T47D (cell line): ENCODE results near the gene CHAC1.

ENCODE experiments used
- DNase-seq, 2 experiments: peaks; one replicate each; pipeline versions ENCODE4 v3.0.0 to v3.0.0-alpha.2; 2011 to 2012; ENCODE audit warnings: low read depth in 1 of 2, low spot score in 1 of 2
- JUND ChIP-seq: IDR thresholded peaks from 2 replicates; pipeline ENCODE4 v1.6.1; 2012; ENCODE audit warnings: low read depth
- in situ Hi-C: cut with HindIII; loops from 2 replicates; pipeline ENCODE4 v1.10.0; 2016; ENCODE audit warnings: low sequenced_read_pairs, low pct_unique_long_range_greater_than_20kb

The CHAC1 gene, protein sequence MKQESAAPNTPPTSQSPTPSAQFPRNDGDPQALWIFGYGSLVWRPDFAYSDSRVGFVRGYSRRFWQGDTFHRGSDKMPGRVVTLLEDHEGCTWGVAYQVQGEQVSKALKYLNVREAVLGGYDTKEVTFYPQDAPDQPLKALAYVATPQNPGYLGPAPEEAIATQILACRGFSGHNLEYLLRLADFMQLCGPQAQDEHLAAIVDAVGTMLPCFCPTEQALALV

GRCh38 chr15:40952901-40953712, at the start of gene CHAC1:
TSS of gene CHAC1 (plus strand) at chr15:40953471. CDS start at chr15:40953584, 113 bp downstream.
- TF ChIP-seq JUND: no peak
- in situ Hi-C loops: no loop called here
- peak; percentile 98 to 100 for DNase-seq

- in situ Hi-C loops: no loop called here
- no peak for DNase-seq
- TF ChIP-seq JUND: no peak
Measured at GRCh38 chr15:40904552-40905201, 48.6 kb upstream of the CHAC1 start.

DNA sequence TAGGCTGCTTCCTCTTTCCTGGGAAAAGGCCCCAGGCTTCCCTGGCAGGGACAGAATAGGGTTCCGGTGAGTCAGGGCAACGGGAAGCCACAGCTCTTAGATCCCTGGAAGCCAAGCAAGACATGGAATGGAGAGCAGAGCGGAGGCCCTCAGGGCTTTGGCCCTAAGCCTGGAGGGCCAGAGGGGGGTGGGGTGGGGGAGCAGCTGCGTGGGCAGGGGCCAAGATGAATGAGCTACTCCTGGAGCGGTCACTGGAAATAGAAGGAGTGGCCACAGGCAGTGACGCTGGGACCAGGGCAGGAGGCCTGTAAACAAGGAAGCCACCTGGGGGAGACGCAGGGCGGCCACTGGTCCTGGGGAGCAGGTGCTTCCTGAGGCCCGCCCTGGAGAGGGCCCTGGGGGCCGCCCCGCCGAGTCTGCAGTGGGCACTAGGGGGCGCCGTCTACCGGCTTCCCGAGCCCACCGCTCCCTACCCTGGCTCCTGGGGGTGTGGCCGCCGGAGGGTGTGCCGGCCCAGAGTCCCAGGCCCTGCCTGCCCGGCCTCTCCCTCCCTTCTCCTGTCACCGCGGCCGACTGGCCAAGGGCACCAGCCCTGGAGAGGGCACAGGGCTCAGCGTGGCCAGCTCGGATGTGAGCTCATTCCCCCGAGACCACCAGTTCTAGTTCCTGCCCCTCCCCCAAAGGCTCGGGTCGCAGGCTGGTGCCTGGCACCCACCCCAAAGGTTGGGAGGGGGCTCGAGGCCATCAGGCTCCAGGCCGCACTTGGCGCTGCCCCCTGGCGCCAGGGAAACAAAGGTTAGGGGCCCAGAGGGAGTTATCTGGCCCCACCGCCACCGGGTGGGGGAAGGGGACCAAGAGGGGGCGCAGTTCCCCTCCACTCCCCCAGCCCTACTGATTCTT, 46.9 kb upstream of the CHAC1 start:
- TF ChIP-seq JUND: no peak
- peak in 1 of 2 experiments; percentile 88 for DNase-seq
- in situ Hi-C loops: no loop called here

DNA sequence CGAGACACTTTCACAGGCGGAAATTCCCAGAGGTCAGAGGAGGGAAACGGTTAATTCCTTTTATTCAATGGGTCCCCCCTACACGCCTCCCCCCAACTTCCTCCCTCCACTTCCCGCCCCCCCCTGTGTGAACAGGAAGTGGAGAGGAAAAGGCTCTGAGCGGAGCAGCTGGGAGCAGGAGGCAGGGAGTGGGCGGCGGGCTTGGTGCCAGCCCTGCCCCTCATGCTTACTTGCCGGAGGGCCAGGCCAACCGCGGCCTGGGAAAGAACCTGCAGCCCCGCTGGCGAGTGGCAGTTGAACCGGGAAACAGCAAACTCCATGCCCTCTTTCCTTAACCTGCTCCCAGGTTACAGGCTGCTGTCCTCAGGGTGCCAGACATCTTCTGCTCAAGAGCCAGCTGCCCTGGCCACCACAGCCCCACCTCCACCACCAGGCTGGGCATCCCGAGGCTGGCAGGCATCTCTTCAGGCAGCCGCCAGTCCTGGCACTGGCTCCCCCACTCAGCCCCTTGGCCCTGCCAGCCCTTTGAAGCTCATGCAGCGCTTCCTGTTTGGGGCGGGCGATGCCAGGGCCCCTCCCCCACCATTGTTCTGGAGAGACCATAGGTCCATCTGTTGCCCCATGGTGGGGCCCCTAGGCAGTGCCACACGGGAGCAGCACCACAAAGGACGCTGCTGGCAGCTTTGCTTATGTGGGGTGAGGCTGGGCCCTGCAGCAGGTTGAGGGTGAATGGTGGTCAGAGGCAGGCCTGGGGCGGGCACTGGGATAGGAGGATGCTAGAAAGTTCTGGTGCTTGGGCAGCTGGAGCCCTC, 46.1 kb upstream of the CHAC1 start:
- no peak for TF ChIP-seq JUND
- in situ Hi-C loops: no loop called here
- peak in 1 of 2 experiments; percentile 59 for DNase-seq

DNA sequence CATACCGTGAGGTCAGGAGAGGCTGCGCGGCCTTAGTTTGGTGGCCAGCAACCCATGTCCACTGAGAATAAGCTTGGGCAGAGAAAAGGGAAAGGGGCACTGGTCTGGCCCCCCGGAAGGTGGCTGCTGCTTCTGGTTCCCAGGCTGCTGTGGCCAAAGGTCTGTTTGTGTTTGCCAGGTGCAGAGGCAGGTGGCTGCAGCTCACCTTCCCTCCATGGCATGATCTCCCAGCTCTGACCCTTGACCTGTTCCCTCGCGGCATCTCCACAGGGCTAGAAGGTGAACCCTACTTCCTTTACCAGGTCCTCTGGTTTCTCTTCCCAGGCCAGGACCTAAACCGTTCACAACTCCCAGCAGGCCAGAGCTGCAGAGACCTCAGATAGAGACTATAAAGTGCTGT, 45.2 kb upstream of the CHAC1 start:
- in situ Hi-C loops: no loop called here
- TF ChIP-seq JUND: no peak
- no peak for DNase-seq

DNA sequence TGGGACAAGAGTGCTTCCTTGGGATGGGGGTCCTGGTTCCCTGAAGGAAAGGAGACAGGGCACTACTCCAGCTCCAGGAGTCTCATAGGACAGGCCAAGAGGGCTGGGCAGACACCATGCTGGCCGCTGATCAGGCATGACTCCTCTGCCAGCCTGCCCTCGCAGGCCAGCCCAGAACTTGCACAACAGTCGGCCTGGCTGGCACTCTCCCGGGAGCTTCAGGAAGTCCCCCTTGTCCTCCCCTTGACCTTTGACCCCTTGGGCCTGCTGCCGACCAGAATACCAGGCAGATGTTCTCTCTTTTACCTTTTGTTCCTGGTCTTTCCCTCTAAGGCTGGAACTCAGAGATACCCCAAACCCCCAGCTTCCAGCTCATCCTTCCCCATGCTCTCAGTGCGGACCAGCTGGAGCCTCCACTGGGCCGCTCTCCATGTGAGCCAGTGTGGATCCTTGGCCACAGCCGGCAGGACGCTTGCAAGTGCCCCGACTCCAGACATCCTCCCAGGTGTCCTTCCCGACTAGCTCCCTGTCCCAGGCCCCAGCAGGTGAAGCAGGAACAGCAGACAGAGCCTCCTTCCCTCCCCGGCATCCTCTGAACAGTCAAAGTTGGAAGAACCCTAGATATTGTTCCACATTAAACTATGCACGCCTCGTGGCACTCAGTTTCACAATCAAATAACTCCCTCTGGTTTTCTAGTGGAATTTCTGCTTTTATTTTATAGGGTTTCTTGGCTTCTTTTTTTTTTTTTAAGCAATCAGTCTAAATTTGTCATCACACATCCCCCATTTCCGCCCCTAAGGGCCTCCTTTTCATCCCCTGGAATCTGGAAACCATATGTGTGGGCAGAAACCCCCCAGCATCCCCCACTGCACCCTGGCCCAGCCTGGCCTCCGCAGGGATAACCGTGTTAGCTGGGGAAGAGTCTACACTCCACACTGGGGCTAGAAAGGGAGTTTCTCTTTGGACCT, 43.3 kb upstream of the CHAC1 start:
- in situ Hi-C loops: no loop called here
- DNase-seq: no peak
- TF ChIP-seq JUND: no peak

DNA sequence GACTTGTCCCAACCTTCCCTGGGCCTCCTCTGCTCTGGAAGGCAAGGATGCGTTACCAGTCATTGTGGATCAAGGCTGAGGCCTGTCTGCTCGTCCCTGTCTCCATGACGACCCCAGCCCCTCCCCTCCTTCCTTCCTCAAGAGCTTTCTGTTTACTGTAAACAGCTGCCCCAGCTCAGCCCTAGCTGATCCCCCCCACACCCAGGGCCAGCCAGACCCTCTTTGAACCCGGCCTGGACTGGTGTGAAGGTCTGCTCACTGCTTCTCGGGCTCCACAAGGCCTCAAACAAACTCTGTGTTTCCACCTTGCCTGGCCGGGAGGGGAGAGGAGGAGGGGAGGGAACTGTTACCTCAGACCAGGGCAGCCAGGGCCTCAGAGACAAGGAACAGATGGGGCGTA, 42.1 kb upstream of the CHAC1 start:
- no peak for DNase-seq

DNA sequence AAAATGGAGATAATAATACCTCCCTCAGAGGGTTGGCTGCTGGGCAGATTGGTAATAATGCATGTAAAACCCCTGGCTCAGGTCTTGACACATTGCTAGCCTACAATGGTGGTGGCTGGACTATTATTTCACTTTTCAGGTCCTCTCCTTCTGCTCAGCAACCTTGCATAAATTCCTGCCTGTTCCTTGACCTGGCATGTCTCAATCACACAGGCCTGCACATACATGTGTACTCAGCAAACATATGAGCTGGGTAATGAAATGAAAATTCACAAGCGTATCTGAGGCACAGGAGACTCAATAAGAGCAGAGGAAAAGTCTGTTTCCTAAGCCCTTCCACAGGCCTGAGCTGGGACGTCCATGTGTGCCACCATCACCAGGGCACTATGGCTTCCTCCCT, 41.6 kb upstream of the CHAC1 start:
- in situ Hi-C loops: no loop called here
- no peak for DNase-seq
- no peak for TF ChIP-seq JUND

More for the DNA sequence above, 42.1 kb upstream of the CHAC1 start:
- no peak for TF ChIP-seq JUND
- in situ Hi-C loops: no loop called here

DNA sequence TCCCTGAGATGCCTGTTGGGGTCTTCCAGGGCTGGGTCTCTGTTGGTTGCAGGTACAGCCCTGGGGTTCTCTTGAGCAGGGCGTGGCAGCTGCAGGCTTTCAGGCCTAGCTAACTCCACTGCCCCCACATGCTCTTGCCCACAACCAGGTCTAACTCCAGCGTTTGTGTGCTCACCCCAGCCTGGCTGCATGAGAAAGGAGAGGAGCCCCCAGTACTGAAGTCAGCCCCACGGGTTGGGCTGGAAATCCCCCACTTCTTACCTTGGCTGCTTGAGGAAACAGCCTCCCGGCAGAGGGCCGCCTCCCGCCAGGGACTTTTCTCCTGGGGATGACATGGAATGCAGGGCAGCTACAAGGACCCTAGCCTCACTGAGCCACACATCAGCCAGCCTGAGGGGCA, 40.8 kb upstream of the CHAC1 start:
- no peak for TF ChIP-seq JUND
- DNase-seq: no peak
- in situ Hi-C loops: no loop called here

- in situ Hi-C loops: no loop called here
- DNase-seq: no peak
- no peak for TF ChIP-seq JUND
Measured at GRCh38 chr15:40914013-40914412, 39.3 kb upstream of the CHAC1 start.
